C4-2B (cell line): ENCODE measurements around the gene WDR72.

Experiments used
- H3K27ac ChIP-seq: fragments of 450-650 bp; 2 replicates; pipeline ENCODE4 v1.5.1; 2017
- ZFX ChIP-seq: fragments of 450-650 bp; IDR thresholded peaks from 2 replicates; pipeline ENCODE4 v1.6.1; 2017
- TF ChIP-seq, protein P1 (sequence below): fragments of 450-650 bp; conservative IDR thresholded peaks from 2 replicates; pipeline ENCODE4 v1.5.1; 2017; ENCODE audit warnings: mild to moderate bottlenecking

The WDR72 gene

DNA sequence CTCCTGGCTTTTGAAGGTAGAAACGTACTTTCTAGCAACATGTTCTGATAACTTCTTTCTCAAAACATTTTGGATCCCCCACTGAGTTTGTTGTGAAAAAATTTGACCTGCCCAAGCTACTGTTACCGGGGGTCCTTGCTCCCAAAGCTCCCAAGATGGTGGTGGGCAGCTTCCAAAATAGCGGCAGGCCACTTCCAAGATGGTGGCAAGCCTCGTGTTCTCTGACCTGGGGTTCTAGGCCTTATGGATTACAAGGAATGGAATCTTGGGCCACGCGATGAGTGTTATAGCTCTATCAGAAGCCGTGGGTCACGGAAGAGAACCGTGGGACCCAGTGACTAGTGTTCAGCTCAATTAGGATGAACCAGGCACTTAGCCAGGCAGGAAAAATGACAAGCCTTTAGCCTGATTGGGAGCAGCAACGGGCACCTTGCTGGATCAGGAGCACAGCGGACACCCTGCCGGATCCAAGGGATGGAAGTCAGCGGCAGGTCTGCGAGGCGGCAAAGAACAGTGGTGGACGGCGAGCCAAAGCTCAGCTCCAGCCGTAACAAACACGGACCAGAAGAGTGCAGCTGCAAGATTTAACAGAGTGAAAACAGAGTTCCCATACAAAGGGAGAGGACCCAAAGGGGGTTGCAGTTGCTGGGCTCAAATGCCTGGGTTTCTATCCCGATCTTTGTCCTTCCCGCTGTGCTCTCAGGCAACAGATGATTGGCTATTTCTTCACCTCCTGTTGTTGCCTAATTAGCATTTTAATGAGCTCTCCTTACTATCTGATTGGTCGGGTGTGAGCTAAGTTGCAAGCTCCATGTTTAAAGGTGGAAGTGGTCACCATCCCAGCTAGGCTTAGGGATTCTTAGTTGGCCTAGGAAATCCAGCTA, 133.3 kb downstream of the WDR72 start:
- no peak overlapping the region for H3K27ac ChIP-seq
- TF ChIP-seq ZFX = no peak
- TF ChIP-seq, protein P1, sequence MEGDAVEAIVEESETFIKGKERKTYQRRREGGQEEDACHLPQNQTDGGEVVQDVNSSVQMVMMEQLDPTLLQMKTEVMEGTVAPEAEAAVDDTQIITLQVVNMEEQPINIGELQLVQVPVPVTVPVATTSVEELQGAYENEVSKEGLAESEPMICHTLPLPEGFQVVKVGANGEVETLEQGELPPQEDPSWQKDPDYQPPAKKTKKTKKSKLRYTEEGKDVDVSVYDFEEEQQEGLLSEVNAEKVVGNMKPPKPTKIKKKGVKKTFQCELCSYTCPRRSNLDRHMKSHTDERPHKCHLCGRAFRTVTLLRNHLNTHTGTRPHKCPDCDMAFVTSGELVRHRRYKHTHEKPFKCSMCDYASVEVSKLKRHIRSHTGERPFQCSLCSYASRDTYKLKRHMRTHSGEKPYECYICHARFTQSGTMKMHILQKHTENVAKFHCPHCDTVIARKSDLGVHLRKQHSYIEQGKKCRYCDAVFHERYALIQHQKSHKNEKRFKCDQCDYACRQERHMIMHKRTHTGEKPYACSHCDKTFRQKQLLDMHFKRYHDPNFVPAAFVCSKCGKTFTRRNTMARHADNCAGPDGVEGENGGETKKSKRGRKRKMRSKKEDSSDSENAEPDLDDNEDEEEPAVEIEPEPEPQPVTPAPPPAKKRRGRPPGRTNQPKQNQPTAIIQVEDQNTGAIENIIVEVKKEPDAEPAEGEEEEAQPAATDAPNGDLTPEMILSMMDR = no peak

DNA sequence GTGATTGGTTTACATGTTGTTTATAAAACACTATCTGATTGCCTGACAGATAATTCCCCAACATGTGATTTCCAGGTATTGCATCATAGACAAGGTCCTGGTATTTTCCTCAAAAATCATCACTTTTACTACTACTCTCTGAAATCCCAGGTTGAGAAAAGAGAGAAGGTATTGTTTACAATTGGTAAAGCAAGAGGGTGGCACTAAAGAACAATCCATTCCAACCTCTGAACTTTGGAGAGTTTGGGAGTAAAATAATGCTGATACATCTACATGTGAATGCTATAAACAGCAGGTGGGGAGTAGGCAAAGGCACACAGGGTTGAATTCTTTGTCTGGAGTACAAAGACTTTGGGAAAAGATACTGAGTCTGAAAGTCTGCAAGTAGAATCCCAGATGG, 134.2 kb downstream of the WDR72 start:
- H3K27ac ChIP-seq = no peak overlapping the region
- no peak for TF ChIP-seq ZFX
- TF ChIP-seq, protein P1 = no peak

DNA sequence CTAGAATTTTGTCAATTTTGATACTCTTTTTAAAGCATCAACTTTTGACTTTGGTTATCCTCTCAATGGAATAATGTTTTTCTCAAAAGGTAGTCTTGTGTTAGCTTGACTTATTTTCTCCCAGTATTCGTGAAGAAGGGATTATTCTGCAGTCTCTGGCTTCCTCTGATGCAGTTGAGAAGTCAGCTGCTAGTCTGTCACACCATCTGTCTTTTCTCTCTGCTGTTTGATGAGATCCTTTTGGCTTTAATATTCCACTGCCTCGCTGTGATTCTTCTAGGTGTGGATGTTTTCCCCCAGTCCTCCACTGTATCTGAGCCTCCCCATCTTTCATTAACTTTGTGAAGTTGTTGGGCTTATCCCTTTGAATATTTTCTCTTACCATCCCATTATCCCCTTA, 141.0 kb downstream of the WDR72 start:
- TF ChIP-seq, protein P1 = no peak
- no peak for TF ChIP-seq ZFX
- no peak overlapping the region for H3K27ac ChIP-seq

- H3K27ac ChIP-seq = no peak overlapping the region
- TF ChIP-seq ZFX = no peak
- TF ChIP-seq, protein P1 = no peak
Observed at GRCh38 chr15:53611145-53611920, 148.1 kb downstream of the WDR72 start.

- no peak overlapping the region for H3K27ac ChIP-seq
- TF ChIP-seq, protein P1 = no peak
- no peak for TF ChIP-seq ZFX
Observed at GRCh38 chr15:53591041-53591440, 168.4 kb downstream of the WDR72 start.

DNA sequence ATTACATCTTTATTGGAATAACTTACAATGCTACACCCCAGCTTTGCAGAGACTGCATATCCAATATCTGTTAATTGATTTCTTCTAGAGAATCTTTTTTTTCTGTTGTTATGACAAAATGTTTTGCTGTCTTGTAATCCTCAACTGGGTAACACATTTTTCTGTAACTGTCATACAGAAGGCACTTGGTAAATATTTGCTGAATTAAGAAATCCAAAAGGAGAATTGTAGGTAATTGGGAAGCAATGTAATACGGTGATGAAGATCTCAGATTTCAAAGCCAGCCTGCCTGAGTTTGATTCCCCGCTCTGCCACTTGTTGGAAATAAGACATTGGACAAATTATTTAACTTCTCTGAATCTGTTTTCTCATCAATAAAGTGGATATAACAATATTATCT, 169.1 kb downstream of the WDR72 start:
- no peak overlapping the region for H3K27ac ChIP-seq
- TF ChIP-seq, protein P1 = no peak
- no peak for TF ChIP-seq ZFX

DNA sequence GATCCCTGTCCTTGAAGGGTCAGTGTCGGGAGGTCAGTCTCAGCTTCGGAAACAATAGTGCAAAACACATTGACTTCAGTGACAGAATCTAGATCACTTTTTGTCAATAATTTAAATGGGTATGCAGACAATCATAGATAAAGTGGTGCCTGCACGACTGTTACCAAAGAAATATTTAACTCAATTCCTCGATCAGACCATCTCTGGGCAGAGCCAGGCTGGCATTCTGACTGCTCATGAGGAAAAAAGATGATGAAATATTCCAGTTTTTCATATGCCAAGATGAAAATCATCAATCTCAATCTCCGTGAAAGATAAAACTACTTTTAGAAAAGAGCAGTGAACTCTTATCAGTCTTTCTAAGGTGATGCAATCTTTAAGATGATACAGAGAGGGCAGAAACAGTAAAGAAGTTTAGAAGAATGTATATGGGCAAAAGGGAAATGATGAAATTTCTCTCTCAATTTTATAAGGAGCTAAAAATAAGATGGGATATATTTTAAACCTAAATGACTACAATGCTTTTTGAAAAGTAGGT, 169.9 kb downstream of the WDR72 start:
- TF ChIP-seq, protein P1 = no peak
- no peak for TF ChIP-seq ZFX
- H3K27ac ChIP-seq = no peak overlapping the region
